GM21360 (cell line): ENCODE data around the gene DNAH3.
"Not testable (repeated sequence)": the region's sequence is repeated elsewhere in the genome, so short reads cannot be mapped to it uniquely, and the experiment has no call there.

Experiments
- ATAC-seq: cut with Tn5 transposase; IDR thresholded peaks from one replicate; pipeline ENCODE4 v1.9.1; 2021; ENCODE audit warnings: mild to moderate bottlenecking, moderate library complexity; ENCODE audit not compliant: unreplicated experiment

The DNAH3 gene

GRCh38 chr16:21169249-21169981, 18.8 kb upstream of the DNAH3 start:
- ATAC-seq, result no peak

GRCh38 chr16:21167929-21168602, 17.4 kb upstream of the DNAH3 start:
- ATAC-seq, result no peak

- ATAC-seq, result no peak
These were observed 16.7 kb upstream of the DNAH3 start for GRCh38 chr16:21167360-21167759.

GRCh38 chr16:21166561-21166961, 15.9 kb upstream of the DNAH3 start:
- ATAC-seq, result no peak

- ATAC-seq, result no peak
These were observed 14.0 kb upstream of the DNAH3 start for GRCh38 chr16:21164521-21165168.

GRCh38 chr16:21163576-21163975, 12.9 kb upstream of the DNAH3 start:
- no peak for ATAC-seq

- no peak for ATAC-seq
These were observed 12.1 kb upstream of the DNAH3 start for GRCh38 chr16:21162661-21163151.

- ATAC-seq, result no peak
These were observed 10.6 kb upstream of the DNAH3 start for GRCh38 chr16:21161211-21161610.

GRCh38 chr16:21160276-21160675, 9.6 kb upstream of the DNAH3 start:
- no peak for ATAC-seq

- no peak for ATAC-seq
These were observed 8.8 kb upstream of the DNAH3 start for GRCh38 chr16:21159281-21159951.

- peak; percentile 71 for ATAC-seq
These were observed 7.8 kb upstream of the DNAH3 start, which contains the start of gene LDAF1 for GRCh38 chr16:21158208-21159110. Gene LDAF1, plus strand, starts transcription at chr16:21158674. Its CDS starts 2,509 bp downstream, at chr16:21161183.

GRCh38 chr16:21157632-21158031, 7.0 kb upstream of the DNAH3 start:
- no peak for ATAC-seq

- no peak for ATAC-seq
These were observed 6.3 kb upstream of the DNAH3 start for GRCh38 chr16:21156767-21157467.

- ATAC-seq, result not testable (repeated sequence)
These were observed 5.4 kb upstream of the DNAH3 start for GRCh38 chr16:21156011-21156410.

GRCh38 chr16:21153124-21153729, 2.6 kb upstream of the DNAH3 start:
- not testable (repeated sequence) for ATAC-seq

GRCh38 chr16:21152160-21153030, 1.7 kb upstream of the DNAH3 start:
- ATAC-seq, result not testable (repeated sequence)

GRCh38 chr16:21145738-21146137, 4.9 kb downstream of the DNAH3 start:
- no peak for ATAC-seq

- no peak for ATAC-seq
These were observed 16.6 kb downstream of the DNAH3 start for GRCh38 chr16:21134053-21134452.
